B cell (primary cell): ENCODE measurements around the gene TAF1A. TPM values are rescaled to one million over a fixed set of nuclear protein-coding genes. Genes with fewer than 3 reads are reported as not detected.

Experiments
- ATAC-seq: fragments of 200-7000 bp; cut with Tn5 transposase; one replicate; pipeline ENCODE4 v1.10.0; 2021; ENCODE audit warnings: low read depth, mild to moderate bottlenecking, moderate number of reproducible peaks, moderate library complexity
- CTCF ChIA-PET: fragments of 350-600 bp; sonication (Branson Sonifier 250); formaldehyde crosslinking; loops from one replicate; lab custom pipeline; 2021; ENCODE audit warnings: antibody characterized with exemption, inconsistent platforms; lab: Charles Lee
- POLR2A ChIA-PET: fragments of 350-600 bp; sonication (Branson Sonifier 250); formaldehyde crosslinking; loops from one replicate; lab custom pipeline; 2021; ENCODE audit warnings: antibody characterized with exemption; lab: Charles Lee
- DNase-seq: peaks from one replicate; pipeline ENCODE4 v3.0.0; 2013
- H2AFZ ChIP-seq: 2 replicates; pipeline ENCODE4 v1.6.1; 2012; ENCODE audit warnings: mild to moderate bottlenecking, low read depth, low read length; ENCODE audit not compliant: insufficient read depth, poor library complexity, severe bottlenecking
- H3K27ac ChIP-seq, 2 donors: 1 replicate in 1 of 2; 2 replicates in 1 of 2; pipeline ENCODE4 v1.5.1; 2012 to 2013; ENCODE audit warnings: low read length in 2 of 2, mild to moderate bottlenecking in 2 of 2, moderate library complexity in 1 of 2
- H3K27me3 ChIP-seq, 4 experiments: fragments of 200-600 bp in 1 of 4; sonication (generic) in 1 of 4; replicated peaks in 1 of 4; 1 replicate in 2 of 4; 2 replicates in 2 of 4; pipeline versions ENCODE4 v1.6.1 to v1.7.0; 2013 to 2016; ENCODE audit warnings: low read length in 3 of 4, mild to moderate bottlenecking in 2 of 4, mixed read lengths in 1 of 4, moderate library complexity in 1 of 4; ENCODE audit not compliant: insufficient read depth in 4 of 4, control insufficient read depth in 3 of 4; ENCODE audit errors: control extremely low read depth in 1 of 4
- H3K36me3 ChIP-seq, 2 experiments: replicated peaks in 1 of 2; 1 replicate in 1 of 2; 2 replicates in 1 of 2; pipeline versions ENCODE4 v1.6.1 to v1.7.1; 2013; ENCODE audit warnings: low read length in 1 of 2; ENCODE audit not compliant: insufficient read depth in 2 of 2, control insufficient read depth in 1 of 2; ENCODE audit errors: control extremely low read depth in 1 of 2, extremely low read depth in 1 of 2
- H3K4me1 ChIP-seq, 2 donors: fragments of 200-600 bp in 1 of 2; sonication (generic) in 1 of 2; 1 replicate in 1 of 2; 2 replicates in 1 of 2; pipeline versions ENCODE4 v1.5.1 to v1.6.1; 2013 to 2017; ENCODE audit warnings: low read length in 2 of 2; ENCODE audit not compliant: control insufficient read depth in 2 of 2, insufficient read depth in 2 of 2
- H3K4me2 ChIP-seq: replicated peaks from 2 replicates; pipeline ENCODE3; 2012; ENCODE audit warnings: mild to moderate bottlenecking, low read depth, low read length; ENCODE audit not compliant: poor library complexity, severe bottlenecking
- H3K4me3 ChIP-seq, 5 experiments: fragments of 200-600 bp in 1 of 5; sonication (generic) in 1 of 5; 1 replicate in 3 of 5; 2 replicates in 2 of 5; pipeline versions ENCODE4 v1.5.1 to v1.7.0; 2011 to 2016; ENCODE audit warnings: low read length in 4 of 5, mild to moderate bottlenecking in 4 of 5, low read depth in 2 of 5, control low read depth in 1 of 5, moderate library complexity in 1 of 5; ENCODE audit not compliant: insufficient read depth in 1 of 5; ENCODE audit errors: control extremely low read depth in 1 of 5, extremely low read depth in 1 of 5
- H3K79me2 ChIP-seq: fragments of 200-600 bp; sonication (generic); one replicate; pipeline ENCODE4 v1.6.0; 2016; ENCODE audit warnings: low read length; ENCODE audit not compliant: control insufficient read depth, insufficient read depth
- H3K9ac ChIP-seq: fragments of 200-600 bp; sonication (generic); 2 replicates; pipeline ENCODE4 v1.6.1; 2017; ENCODE audit warnings: mild to moderate bottlenecking, low read length, moderate library complexity
- H3K9me3 ChIP-seq, 3 donors: one replicate each; pipeline versions ENCODE4 v1.6.1 to v1.7.1; 2013; ENCODE audit warnings: low read length in 2 of 3; ENCODE audit not compliant: control insufficient read depth in 2 of 3, insufficient read depth in 1 of 3; ENCODE audit errors: control extremely low read depth in 1 of 3
- H4K20me1 ChIP-seq: 2 replicates; pipeline ENCODE4 v1.6.0; 2012; ENCODE audit warnings: mild to moderate bottlenecking, low read length; ENCODE audit not compliant: insufficient read depth, control insufficient read depth, poor library complexity, severe bottlenecking
- H3K27ac Mint-ChIP-seq: one replicate; pipeline ENCODE4 v1.8.0; 2021; ENCODE audit warnings: mixed read lengths
- H3K27me3 Mint-ChIP-seq: one replicate; pipeline ENCODE4 v1.8.0; 2021; ENCODE audit warnings: mixed read lengths
- H3K4me1 Mint-ChIP-seq: one replicate; pipeline ENCODE4 v1.8.0; 2021; ENCODE audit warnings: mixed read lengths
- H3K4me3 Mint-ChIP-seq: one replicate; pipeline ENCODE4 v1.8.0; 2021; ENCODE audit warnings: mixed read lengths
- H3K9me3 Mint-ChIP-seq: one replicate; pipeline ENCODE4 v1.8.0; 2022; ENCODE audit warnings: mixed read lengths; ENCODE audit not compliant: insufficient read depth
- CTCF ChIP-seq: fragments of 200-600 bp; IDR thresholded peaks from one replicate; pipeline ENCODE4 v1.8.0; 2022; ENCODE audit warnings: antibody characterized with exemption, mild to moderate bottlenecking
- EZH2 ChIP-seq: IDR thresholded peaks from 2 replicates; pipeline ENCODE4 v1.6.1; 2012; ENCODE audit warnings: borderline replicate concordance, low read depth, mild to moderate bottlenecking, moderate library complexity, low read length; ENCODE audit not compliant: insufficient read depth, poor library complexity, severe bottlenecking
- WGBS: methylation state at CpG from one replicate; pipeline ENCODE4 v1.1.5; 2013; ENCODE audit warnings: missing lambda C conversion rate; ENCODE audit not compliant: insufficient coverage; 5-methylcytosine and 5-hydroxymethylcytosine counted together
- intact Hi-C: fragments of 100-400 bp; cut with micrococcal nuclease; formaldehyde crosslinking; loops from one replicate; pipeline ENCODE4 v1.10.0; 2022
- polyA plus RNA-seq: library from polyadenylated mRNA; depleted of rRNA; stranded (reverse); fragments of >200 nt; gene quantifications from 2 replicates; pipeline ENCODE4 v1.2.3, GENCODE V29; 2012
- total RNA-seq, 2 donors: library from RNA; stranded (reverse); fragments of 120-200 nt in 1 of 2; gene quantifications; 1 replicate in 1 of 2; 2 replicates in 1 of 2; pipeline versions ENCODE4 v1.2.3 to v1.2.4, GENCODE V29; 2013 to 2022

Gene TAF1A
- total and polyA plus RNA-seq, 2 donors (not counting 1 experiment from before 2014, with no cell fraction given), result 12.7 to 23.7 TPM

DNA sequence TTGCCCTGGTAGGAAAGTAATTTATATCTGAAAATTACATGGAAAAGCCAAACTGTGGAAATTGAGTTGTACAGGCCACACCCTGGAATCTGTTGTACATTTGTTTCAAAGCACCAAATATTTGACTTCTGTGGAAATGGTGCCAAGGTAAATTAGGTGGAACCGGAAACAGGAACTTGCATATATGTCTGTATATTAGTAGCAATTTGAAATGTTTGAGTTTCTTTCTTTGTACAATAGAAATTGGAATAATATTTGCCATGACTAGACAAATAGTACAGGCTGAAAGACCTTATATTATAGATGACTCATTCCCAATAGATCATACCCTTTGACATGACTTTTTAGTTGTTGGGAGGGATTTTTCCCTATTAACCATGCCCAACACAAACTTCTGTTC, 10.5 kb upstream of the TAF1A start:
- Mint-ChIP-seq H3K27ac (no peak overlapping the region), H3K9me3 (no peaks in the 10 kb centered on the region), H3K4me1 (no peaks in the 10 kb centered on the region), H3K27me3 (no peaks in the 10 kb centered on the region), H3K4me3 (no peak overlapping the region)
- DNase-seq (no peak), ATAC-seq (no peak)
- Histone ChIP-seq H3K9me3 (no peaks in the 10 kb centered on the region), H2AFZ (no peak overlapping the region), H3K27me3 (no peaks in the 10 kb centered on the region), H3K4me2 (no peak overlapping the region), H3K79me2 (no peaks in the 10 kb centered on the region), H4K20me1 (no peaks in the 10 kb centered on the region), H3K36me3 (no peaks in the 10 kb centered on the region), H3K4me1 (no peaks in the 10 kb centered on the region), H3K9ac (no peak overlapping the region), H3K4me3 (no peak overlapping the region), H3K27ac (no peak overlapping the region)
- POLR2A ChIA-PET, result no interaction called here
- TF ChIP-seq CTCF, result no peak
- no peak for TF ChIP-seq EZH2
- intact Hi-C loops, result no loop called here
- WGBS, result no CpG with 5 or more reads among the region's 1 CpG
- CTCF ChIA-PET, result no interaction called here

DNA sequence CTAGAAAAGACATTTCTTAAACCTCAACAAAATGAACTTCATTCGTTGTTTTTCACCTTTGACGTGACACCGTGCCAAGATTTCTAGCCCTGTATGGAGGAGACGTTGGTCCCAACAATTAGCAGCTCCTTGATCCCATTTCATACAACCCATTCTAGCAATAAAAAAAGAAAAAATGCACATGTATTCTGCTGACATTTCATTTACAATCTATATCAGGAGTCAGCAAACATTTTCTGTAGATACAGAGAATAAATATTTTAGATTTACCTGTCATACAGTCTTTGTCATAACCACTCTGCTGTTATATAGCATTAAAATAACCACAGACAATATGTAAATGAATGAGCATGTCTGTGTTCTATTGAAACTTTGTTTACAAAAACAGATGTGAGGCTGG, 7.0 kb upstream of the TAF1A start:
- Histone ChIP-seq H3K27me3 (no peaks in the 10 kb centered on the region), H3K9ac (no peak overlapping the region), H3K4me1 (no peaks in the 10 kb centered on the region), H3K9me3 (no peaks in the 10 kb centered on the region), H3K4me3 (no peak overlapping the region), H3K36me3 (no peaks in the 10 kb centered on the region), H3K79me2 (no peaks in the 10 kb centered on the region), H2AFZ (no peak overlapping the region), H3K27ac (no peak overlapping the region), H4K20me1 (no peaks in the 10 kb centered on the region), H3K4me2 (no peak overlapping the region)
- DNase-seq (no peak), ATAC-seq (no peak)
- ChIA-PET CTCF (no interaction called here), POLR2A (no interaction called here)
- Mint-ChIP-seq H3K27ac (no peak overlapping the region), H3K9me3 (no peaks in the 10 kb centered on the region), H3K4me3 (no peak overlapping the region), H3K4me1 (no peaks in the 10 kb centered on the region), H3K27me3 (no peaks in the 10 kb centered on the region)
- intact Hi-C loops, result no loop called here
- TF ChIP-seq EZH2, result no peak
- no peak for TF ChIP-seq CTCF
- WGBS, result 97% methylated on average over 4 of the region's 4 CpGs
